ENCODE results near the gene MORC4.
"Not testable (repeated sequence)": the region's sequence is repeated elsewhere in the genome, so short reads cannot be mapped to it uniquely, and the experiment has no call there.

Gene MORC4

DNA sequence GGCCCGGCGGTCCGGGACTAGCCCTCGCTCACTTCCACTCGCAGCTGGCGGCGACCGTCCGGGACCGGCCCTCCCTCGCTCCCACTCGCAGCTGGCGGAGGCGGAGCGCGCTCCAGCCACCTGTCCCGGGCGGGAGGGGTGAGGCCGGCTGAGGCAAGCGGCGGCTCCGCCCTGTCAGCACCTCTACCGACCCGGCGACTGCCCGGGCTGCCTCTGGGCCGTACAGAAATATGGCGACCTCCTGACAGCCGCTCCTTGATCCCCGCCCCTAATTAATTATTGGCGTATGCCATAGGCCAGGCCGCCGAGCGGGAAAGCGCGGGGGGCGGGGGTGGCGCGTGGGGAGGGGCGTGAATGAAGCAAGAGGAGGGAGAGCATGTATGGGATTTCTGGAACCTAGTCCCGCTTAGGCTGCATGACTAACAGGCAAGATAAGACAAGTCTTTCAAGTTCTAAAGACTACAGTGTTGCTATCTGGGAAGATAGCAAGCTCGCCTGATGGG lies at the start of gene MORC4:
MORC4 (minus strand) TSS at position 200 of the 503 bp plus-strand sequence. CDS start 243 bp downstream, outside the sequence.
- DNase-seq, result peak; percentile 68

DNA sequence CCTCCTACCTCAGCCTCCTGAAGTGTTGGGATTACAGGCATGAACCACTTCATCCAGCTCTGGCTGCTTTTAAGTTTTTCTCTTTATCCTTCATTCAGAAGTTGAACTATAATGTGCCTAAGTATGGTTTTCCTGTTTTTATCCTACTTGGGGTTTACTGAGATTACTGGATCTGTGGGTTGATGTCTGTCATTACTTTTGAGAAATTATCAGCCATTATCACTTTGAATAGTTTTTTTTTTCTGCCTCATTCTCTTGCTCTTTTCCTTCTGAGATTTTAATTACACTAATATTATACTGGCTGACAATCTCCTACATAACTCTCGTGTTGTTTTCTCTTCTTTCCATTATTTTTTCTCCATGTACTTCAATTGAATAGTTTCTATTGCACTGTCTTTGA lies 47.6 kb upstream of the MORC4 start:
- DNase-seq, result no peak

DNA sequence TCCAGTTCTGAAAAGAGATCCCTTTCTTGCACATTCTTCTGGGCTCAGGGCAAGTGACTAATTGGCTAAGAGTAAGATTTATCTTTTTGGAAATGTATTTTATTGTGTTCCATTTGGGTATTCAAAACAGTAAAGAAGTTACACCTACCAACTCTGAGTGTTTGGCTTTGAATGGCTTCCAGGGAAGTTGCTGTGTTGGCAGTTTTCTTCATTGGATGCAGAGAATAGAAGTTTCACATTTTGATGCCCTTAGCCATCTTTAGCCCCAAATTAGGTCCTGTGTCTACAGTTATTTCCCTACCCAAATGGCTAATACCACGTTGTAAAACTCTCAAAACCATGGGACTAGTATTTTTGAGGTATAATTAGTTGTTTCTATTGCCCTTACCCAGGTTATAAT lies 29.7 kb upstream of the MORC4 start:
- no peak for DNase-seq

DNA sequence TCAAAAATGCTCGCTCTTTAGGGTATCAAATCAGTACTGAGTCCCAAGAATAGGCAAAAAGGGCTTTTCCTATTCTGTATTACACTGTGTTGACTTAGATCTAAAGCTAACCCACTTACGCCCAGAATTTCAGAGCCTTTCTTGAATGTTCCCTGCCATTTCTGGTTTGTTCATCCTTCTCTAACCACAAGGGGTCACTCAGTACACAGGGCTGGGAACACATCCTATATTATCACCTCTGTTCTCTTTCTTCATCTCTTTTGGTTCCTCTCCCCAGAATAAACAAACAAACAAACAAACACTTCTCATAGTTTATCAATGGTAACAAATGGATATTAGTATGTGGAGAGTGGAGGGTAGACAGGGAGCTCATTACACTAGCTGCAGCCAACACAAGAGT lies 25.5 kb upstream of the MORC4 start:
- peak; percentile 43 for DNase-seq

DNA sequence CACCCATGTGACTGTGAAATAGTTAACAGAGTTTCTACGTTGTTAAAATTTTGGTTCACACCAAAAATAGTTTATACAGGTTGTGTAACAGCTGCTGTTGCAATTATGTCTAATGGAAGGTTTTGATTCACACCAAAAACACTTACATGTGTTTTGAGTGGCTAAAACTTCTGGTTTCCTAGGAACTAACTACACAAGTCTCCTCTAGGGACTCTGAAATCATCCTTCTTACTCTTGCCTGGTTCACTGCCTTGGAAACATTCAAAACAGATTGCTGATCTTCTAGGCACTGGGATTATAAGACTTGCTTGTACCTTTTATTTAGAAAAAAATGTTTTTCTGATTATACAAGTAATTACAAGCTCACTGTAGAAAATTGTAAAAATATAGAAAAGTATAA lies 14.9 kb upstream of the MORC4 start:
- no peak for DNase-seq

DNA sequence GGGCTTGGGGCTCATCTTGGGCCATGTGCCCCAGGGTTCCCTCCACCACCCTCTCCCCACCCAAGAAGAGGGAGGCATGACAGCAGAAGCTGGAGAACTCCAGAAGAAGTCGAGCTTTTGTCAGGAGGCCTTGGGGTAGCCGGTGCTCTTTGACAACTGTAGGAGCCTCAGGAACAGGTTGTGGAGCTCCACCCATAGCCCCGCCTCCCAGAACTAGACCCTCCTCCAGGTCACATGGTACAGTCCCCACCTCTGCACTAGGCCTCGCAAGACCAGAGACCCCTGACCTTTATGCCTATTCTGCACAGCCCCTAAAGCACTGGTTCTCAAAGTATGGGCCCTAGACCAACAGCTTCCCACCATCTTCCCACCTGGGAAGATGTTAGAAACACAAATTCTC lies 8.0 kb upstream of the MORC4 start:
- no peak for DNase-seq

DNA sequence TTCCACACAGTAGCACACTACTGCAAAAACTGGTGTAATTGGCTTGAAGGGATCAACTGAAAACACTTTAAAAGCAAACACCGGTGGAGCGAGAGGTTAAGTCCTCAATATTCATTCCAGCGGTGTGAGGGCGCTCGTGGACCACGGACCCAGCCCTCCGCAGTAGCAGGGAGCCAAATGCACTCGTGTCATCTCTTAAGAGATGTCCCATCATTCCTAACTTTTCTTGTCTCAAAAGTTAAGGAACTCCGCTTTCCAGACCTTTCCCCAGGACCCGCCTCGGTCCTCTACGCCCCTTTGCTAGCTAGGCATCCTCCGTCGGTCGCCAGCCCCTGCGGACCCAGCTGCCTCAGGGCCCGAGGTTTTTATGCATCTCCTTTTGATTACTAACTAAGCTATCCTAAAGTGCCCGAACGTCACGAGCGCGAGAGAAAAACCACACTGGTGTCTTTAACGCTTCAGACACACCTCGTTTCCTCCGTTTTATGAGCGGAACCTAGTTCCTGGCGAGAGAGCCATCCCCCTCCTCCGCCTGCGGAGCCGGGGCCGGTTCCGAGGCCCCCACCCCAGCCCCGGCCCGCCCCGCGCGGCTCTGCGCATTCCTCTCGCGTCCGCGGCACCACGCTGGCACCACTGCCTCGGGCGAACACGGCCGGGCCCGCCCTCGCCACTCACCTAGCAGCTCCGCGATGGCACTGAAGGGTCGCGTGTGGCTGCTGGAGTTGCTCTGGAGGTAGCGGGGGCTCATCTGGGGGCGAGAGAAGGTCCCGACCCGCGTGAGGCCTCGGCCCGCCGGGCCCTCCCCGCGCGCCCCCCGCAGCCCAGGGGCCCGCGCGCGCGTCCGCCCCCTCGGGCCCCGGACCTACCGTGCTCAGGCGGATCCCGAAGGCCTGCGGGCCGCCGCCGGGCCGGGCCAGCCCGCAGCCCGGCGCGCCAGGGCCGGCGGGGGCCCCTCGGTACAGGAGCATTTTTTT lies 723 bp downstream of the MORC4 start:
- peak; percentile 40 for DNase-seq

DNA sequence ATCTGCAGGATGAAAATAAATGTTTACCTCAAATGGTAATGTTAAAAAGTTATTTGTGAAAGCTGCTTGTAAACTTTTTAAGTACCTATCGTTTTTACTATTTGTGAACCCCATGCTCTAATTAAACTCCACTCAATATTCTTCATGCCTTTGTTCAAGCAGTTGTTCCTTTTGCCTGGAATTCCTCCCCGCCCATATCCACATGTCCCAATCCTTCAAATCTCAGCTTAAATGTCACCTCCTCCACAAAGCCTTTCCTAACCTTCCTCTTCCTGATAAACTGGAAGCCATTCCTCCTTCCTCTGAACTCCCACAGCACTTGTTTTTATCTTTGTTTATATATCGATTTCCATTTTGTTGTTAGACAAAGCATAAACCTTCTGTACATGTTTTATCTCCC lies 2.4 kb downstream of the MORC4 start:
- no peak for DNase-seq

DNA sequence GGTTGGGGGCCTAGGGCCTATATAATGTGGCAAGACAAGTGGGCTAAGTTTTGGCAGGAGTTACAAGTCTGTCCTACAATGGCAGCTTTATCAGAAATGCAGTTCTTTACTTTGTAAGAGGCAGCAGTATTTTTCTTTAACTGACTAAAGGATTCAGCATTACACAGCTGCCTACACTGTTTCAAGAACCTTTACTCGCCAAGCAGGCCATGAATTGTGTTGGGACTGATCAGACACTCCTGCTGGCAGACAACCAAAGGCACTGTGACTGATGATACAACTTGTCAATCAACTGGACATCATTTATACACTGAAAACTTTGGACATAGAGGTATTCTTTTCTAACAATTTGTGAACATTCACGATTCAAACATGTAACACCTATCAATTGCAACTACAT lies 4.3 kb downstream of the MORC4 start:
- no peak for DNase-seq

DNA sequence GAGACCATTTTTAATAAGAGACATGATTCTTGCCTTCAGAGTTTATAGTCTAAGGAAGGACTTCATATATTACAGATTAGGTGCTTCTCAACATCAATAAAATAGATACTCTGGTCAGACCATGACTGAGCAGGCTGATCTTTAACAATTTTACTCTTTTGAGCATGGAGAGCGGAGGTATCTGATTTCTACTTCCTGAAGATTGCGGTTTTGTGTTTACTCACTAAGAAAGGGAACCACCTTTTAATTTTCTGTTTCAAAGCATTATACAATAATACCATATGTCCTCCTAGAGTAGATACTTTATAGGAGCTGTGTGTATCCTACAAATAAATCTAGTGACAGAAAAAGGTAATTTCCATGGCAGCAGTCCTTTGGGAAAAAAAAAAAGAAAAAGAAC lies 12.5 kb downstream of the MORC4 start:
- no peak for DNase-seq

DNA sequence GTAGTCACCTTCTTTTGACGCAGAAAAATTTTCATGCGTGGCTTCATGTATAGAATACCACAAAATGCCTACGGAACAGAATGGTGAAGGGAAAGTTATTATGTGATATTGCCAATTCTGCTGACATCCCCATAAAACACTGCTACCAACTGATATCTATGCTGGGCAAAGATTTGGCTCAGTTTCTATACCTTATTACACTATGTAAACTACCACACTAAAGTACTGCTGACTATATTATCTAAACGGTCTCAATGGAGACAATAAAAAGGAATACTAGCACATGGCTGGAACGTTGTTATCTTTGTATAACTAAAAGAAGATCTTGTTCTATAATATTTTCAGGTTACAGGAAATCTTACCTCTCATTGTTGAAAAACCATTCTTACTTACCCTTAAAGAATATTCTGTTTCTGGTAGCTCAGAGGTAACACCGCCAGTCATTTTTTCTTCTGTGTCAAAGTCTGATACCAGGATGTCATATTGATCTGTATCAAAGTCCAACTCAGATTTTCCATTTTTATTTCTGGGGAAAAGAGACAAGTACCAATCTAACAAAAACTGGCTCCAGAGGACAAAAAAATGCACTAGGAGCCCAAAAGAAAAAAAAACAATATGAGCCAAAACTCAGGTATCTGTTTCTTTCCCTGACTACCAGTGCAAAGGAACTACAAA lies 18.9 kb downstream of the MORC4 start:
- no peak for DNase-seq

DNA sequence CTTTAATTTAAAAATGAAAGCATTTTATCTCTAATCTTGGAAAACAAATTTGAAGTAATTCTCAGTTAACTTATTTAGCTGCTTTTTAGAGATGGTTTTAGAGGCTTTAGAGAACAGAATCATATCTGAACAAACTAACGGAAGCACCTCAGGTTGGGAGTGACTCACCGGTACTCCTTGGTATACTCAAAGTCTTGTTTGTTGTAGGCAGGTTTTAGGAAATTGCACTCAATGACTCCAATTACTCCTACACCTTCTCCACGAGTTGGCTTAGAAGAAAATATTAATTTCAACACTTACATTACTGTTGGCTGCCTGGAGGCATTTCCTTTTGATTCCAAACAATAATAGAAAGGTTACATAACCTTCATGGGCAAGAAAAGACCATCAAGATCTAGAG lies 23.6 kb downstream of the MORC4 start:
- no peak for DNase-seq

DNA sequence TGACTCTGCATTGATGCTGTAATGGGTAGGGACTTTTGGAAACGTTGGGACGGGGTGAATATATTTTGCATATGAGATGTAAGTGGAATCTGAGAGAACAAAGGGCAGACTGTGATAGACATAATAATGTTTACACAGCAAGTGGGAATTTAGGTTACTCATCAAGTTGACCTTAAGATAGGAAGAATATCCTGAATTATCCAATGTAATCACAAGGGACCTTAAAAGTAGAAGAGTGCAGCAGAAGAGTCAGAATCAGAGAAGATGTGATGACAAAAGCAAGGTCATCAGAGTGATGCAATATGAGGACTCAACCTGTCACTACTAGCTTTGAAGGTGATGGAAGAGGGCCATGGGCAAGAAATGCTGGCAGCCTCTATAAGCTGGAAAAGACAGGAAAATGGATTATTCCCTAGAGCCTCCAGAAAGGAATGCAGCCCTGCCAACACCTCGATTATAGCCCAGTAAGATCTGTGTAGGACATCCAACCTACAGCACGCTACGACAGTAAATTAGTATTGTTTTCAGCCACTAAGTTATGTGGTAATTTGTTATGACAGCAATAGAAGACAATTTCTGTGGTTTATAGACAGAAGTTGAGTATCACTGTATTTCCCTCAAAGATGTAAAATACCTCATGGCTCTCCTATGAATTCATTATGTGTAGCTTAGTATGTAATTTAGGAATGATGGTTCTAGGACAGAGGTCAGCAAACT lies 26.4 kb downstream of the MORC4 start:
- DNase-seq, result no peak

DNA sequence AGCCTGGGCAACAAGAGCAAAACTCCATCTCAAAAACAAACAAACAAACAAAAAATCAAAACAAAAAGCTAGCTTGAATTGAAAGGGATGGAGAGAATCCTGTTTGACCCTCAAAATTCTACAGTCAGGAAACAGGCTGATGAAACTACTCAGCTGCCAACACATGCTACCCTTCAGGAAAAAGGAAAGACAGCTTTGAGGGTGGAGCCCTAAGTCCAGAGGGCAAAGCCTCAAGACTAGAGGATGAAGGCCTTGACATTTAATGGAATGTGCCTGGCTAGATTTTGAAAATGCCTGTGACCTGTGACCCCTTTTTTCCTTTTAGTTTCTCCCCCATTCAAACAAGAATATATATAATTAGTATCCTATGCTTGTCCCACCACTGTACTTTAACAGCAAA lies 27.1 kb downstream of the MORC4 start:
- no peak for DNase-seq

DNA sequence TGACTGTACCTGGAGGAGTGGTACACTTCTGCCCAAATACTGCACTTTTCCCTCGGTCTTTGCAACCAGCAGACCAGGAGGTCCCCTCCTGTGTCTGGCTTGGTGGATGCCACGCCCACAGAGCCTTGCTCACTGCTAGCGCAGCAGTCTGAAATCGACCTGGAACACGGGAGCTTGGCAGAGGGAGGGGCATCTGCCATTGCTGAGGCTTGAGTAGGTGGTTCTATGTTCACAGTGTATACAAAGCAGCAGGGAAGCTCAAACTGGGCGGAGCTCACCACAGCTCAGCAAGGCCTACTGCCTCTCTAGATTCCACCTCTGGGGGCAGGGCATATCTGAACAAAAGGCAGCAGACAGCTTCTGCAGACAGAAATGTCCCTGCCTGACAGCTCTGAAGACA lies 33.5 kb downstream of the MORC4 start:
- DNase-seq, result not testable (repeated sequence)

DNA sequence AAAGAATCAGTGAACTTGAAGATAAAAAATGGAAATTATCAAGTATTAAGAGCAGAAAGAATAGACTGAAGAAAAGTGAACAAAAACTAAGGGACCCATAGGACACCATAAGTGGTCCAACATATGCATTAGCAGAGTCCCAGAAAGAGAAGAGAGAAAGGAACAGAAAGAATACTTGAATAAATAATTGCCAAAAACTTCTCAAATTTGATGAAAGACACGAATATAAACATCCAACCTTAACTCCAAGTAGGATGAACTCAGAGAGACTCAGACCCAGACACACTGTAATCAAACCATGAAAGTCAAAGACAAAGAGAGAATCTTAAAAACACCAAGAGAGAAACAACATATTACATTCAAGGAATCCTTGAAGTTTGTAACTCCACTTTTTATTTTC lies 35.7 kb downstream of the MORC4 start:
- DNase-seq, result no peak

DNA sequence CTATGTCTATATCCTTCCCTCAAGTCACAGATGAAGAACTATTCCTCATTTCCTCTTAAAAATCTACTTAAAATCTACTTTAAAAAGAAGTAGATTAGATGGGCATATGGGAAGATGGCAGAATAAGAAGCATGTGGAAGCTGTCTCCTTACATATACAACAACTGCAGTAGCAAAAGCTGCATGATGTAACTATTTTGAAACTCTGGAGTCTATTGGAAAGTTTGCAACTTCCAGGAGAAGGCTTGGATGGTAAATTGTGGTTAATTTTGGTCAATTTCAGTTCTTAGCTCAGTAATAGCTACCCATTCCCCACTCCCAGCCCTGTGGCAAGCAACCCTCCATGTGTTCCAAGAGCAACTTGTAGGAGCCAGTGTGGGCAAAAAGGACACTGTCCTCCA lies 36.9 kb downstream of the MORC4 start:
- DNase-seq, result no peak

DNA sequence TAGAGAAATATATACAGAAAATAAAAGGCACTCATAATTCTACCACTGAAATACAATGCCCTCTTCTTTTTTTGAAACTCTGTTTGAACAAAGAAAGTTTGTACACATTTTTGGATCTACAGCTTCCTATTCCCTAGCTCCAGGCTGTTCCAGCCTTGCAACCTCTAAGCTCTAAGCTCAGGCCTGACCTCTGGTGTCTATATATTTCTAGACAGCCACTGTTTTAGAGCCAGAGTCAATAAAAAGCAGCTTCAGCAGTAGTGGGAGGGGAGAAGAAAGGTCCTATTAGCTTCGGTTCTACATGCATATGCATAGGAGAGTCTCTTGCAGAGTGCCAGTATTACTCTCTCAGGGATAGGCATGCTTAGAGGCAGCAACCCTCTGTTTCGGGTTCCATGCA lies 40.1 kb downstream of the MORC4 start:
- no peak for DNase-seq

DNA sequence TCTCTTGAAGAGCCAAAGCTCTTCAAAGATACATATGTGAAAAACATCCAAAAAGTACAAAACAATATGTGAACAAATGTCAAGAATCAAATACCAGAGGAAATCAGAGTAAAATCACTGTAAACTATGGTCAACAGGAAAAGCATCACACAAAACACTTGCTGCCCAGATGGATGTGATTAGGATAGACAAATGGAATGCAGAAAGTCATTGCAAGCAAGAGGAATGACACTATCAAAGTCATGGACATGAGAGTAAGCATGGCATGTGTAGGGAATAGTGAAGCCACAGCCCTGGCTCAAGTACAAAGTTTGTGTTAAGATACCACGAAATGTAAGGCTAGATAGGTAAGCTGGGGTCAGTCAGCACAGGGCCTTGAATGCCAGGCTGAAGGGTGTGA lies 42.2 kb downstream of the MORC4 start:
- DNase-seq, result no peak

DNA sequence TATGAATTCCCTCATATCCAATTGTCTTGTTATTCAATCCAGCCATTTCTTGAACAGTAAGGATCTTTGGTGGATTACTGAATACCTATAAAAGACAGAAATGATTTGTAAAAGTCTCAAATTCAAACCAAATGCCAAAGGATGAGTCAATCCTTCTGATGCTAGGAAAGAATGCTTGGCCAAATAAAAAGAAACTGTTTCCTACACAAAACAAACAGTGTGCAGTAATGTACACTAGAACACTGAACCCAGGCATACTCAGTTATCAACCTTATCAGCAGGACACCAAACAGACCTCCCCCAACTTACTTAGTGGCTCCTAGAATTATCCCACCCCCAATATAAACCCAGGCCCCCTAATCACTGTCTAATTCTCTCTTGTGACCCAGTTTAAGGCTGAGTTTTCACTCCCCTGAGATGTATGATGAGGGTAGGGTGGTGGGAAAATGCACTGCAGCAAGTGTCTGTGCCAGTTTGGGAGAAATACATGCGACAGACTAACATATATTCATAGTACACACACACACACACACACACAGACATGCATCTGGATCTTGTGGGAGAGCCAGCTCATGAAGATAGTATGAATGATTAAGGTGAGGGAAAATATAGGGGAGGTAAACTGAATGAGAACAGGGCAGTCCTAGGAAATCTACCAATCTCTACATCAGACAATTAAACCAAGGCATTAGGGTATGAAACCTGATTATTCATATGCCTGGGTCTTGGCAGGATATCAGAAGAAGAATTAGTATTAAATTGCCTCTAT lies 44.8 kb downstream of the MORC4 start:
- no peak for DNase-seq

DNA sequence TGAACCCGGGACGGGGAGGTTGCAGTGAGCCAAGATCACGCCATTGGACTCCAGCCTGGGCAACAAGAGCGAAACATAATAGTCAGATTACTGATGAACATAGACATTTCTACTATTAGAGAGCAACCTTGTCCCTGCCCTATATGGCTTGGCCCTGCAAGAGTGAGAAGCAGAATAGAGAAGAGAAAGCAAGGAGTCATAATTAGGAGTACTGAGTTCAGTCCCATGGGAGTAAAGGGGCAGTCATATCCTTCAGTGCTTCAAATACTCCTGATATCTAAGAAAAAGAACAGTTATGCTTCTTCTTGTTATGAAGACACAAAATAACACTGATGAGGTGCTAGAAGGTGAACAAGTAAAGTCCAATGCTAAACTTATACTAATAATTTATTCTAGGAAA lies 46.0 kb downstream of the MORC4 start:
- DNase-seq, result no peak

DNA sequence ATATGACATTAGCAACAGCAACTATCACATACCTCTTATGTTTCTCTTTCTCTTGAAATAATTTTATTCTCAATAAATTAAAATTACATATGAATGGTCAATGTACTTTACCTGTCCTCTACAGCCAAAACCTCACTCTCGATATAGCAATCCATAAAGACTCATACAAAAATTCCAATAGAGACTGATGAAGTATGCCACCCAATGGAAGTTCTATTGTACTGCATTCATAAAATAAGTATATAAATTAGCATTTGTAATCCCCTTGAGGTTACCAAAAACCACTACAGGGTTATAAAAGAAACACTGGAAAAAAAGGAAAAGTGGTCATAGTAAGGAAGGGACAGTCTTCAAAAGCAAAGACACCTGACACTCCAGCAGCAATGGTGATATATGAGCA lies 47.0 kb downstream of the MORC4 start:
- DNase-seq, result peak; percentile 14

DNA sequence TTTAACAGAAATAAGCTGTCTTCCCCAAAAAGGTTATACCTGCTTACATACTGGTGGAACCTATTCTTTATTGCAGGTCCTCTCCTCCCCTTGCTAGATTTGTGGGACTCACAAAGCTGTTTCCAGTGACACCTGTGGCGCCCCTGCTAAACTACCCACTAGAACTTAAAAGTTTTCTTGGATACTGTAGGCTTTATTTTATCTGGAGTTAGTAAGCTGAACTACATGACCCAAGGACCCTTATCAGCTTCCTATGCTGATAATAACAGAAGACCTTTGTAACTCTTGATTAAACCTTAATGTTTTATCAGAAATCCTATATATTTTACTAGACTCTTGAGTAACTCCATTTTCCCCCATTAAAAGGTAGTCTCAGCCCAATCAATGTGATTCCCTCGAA lies 47.5 kb downstream of the MORC4 start:
- DNase-seq, result no peak

All from NCI-H1694 treated with DMSO at 0.1 percent for 48 hours (cell line).